ENCODE measurements around the gene FOXG1. TPM values are rescaled to one million over a fixed set of nuclear protein-coding genes. Genes with fewer than 3 reads are reported as not detected.

Gene FOXG1
- total RNA-seq, 1 donor from 2014 or later: 0.18 TPM

DNA sequence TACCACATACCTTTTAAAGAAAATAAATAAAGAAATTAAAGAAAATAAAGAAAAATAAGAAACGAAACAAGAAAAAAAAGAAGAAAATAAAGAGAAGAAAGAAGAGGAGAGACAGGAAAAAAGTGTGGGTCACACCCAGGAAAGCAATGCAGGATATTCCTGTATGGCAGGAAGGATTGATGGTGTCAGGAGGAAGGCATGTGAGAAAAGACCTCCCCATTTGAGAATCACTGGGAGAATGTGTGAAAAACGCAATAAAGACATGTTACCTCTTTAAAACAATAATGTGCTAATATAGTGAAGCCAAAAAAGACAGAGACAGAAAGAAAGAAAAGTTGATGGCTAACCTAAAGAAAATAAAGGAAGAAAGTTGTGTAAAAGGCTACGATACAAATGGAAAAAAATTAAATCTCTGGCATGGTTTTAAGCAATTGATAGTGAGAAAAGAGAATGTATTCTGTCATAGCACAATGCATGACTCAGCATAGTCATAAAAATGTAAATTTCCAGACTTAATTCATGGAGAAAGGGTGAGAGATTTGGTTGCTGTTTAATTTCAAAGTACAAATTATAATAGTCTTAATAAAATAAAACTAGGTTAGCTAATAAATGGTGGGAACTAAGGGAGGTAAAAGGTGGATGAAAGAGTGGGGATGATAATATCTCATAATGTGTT is 24.3 kb upstream of the FOXG1 start:
- no peaks in the 10 kb centered on the region for H3K36me3 ChIP-seq (ENCODE audit: insufficient read depth, low read length)

DNA sequence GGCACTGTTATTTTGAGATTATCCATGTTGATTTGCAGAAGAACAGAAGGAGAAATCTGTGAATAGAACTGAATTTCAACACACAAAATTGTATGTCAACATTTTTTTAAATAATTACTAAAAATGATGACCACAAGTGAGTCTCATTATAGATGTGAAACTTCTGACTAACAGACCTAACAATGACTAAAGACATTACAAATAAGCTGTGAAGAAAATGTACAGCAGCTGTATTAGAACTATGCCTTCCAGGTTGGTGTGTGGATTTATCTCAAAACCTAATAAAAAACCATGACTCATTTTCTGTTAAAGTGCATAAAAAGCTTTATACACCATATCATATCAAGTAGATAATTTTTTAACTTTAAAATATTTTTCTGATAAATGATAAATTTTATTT is 22.5 kb upstream of the FOXG1 start:
- Histone ChIP-seq H3K9me3 (ENCODE audit: insufficient read depth, low read depth, low read length) (no peaks in the 10 kb centered on the region), H3K4me3 (ENCODE audit: insufficient read depth, low read depth, low read length) (no peak overlapping the region), H3K4me1 (ENCODE audit: insufficient read depth, low read length) (no peaks in the 10 kb centered on the region), H3K27ac (ENCODE audit: low read depth, low read length) (no peak overlapping the region), H3K36me3 (ENCODE audit: insufficient read depth, low read length) (no peaks in the 10 kb centered on the region), H2AFZ (ENCODE audit: low read depth, low read length) (no peak overlapping the region), H4K20me1 (ENCODE audit: insufficient read depth, low read length) (no peaks in the 10 kb centered on the region), H3K4me2 (ENCODE audit: low read length) (no peak overlapping the region), H3K79me2 (ENCODE audit: insufficient read depth, low read length) (no peaks in the 10 kb centered on the region), H3K27me3 (ENCODE audit: insufficient read depth, low read length) (no peaks in the 10 kb centered on the region), H3K9ac (ENCODE audit: low read length) (no peak overlapping the region)
- TF ChIP-seq, protein P1, sequence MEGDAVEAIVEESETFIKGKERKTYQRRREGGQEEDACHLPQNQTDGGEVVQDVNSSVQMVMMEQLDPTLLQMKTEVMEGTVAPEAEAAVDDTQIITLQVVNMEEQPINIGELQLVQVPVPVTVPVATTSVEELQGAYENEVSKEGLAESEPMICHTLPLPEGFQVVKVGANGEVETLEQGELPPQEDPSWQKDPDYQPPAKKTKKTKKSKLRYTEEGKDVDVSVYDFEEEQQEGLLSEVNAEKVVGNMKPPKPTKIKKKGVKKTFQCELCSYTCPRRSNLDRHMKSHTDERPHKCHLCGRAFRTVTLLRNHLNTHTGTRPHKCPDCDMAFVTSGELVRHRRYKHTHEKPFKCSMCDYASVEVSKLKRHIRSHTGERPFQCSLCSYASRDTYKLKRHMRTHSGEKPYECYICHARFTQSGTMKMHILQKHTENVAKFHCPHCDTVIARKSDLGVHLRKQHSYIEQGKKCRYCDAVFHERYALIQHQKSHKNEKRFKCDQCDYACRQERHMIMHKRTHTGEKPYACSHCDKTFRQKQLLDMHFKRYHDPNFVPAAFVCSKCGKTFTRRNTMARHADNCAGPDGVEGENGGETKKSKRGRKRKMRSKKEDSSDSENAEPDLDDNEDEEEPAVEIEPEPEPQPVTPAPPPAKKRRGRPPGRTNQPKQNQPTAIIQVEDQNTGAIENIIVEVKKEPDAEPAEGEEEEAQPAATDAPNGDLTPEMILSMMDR (IDR thresholded peaks at IDR 0.05; ENCODE audit: insufficient read depth, low read depth, low read length): no peak
- no peak for TF ChIP-seq EZH2 (IDR thresholded peaks at IDR 0.05; ENCODE audit: insufficient read depth, low read length)
- no peak overlapping the region for H3K4me3 Mint-ChIP-seq (ENCODE audit: unreplicated experiment)
- peaks cover 10% of the 10 kb centered on the region for H3K4me1 Mint-ChIP-seq (ENCODE audit: low read depth, unreplicated experiment)
- no peaks in the 10 kb centered on the region for H3K36me3 Mint-ChIP-seq (ENCODE audit: low read depth, unreplicated experiment)
- H3K27ac Mint-ChIP-seq (ENCODE audit: unreplicated experiment): no peak overlapping the region
- no peaks in the 10 kb centered on the region for H3K9me3 Mint-ChIP-seq (ENCODE audit: unreplicated experiment)
- no peaks in the 10 kb centered on the region for H3K27me3 Mint-ChIP-seq (ENCODE audit: low read depth, unreplicated experiment)
- FAIRE-seq (no peak), DNase-seq (ENCODE audit: low read depth) (peak; percentile 43)

More for the DNA sequence above, 24.3 kb upstream of the FOXG1 start:
- Histone ChIP-seq H3K79me2 (ENCODE audit: insufficient read depth, low read length) (no peaks in the 10 kb centered on the region), H3K4me3 (ENCODE audit: insufficient read depth, low read depth, low read length) (no peak overlapping the region), H3K9ac (ENCODE audit: low read length) (no peak overlapping the region), H2AFZ (ENCODE audit: low read depth, low read length) (no peak overlapping the region), H4K20me1 (ENCODE audit: insufficient read depth, low read length) (no peaks in the 10 kb centered on the region), H3K9me3 (ENCODE audit: insufficient read depth, low read depth, low read length) (no peaks in the 10 kb centered on the region), H3K27ac (ENCODE audit: low read depth, low read length) (no peak overlapping the region), H3K27me3 (ENCODE audit: insufficient read depth, low read length) (no peaks in the 10 kb centered on the region), H3K4me1 (ENCODE audit: insufficient read depth, low read length) (no peaks in the 10 kb centered on the region), H3K4me2 (ENCODE audit: low read length) (no peak overlapping the region)
- no peak for DNase-seq (ENCODE audit: low read depth)
- Mint-ChIP-seq H3K27ac (ENCODE audit: unreplicated experiment) (peak overlapping the region; percentile 91), H3K27me3 (ENCODE audit: low read depth, unreplicated experiment) (no peaks in the 10 kb centered on the region), H3K4me3 (ENCODE audit: unreplicated experiment) (no peak overlapping the region), H3K4me1 (ENCODE audit: low read depth, unreplicated experiment) (peaks cover 10% of the 10 kb centered on the region), H3K9me3 (ENCODE audit: unreplicated experiment) (no peaks in the 10 kb centered on the region), H3K36me3 (ENCODE audit: low read depth, unreplicated experiment) (no peaks in the 10 kb centered on the region)
- FAIRE-seq: no peak
- TF ChIP-seq, protein P1 (IDR thresholded peaks at IDR 0.05; ENCODE audit: insufficient read depth, low read depth, low read length): no peak
- TF ChIP-seq EZH2 (IDR thresholded peaks at IDR 0.05; ENCODE audit: insufficient read depth, low read length): no peak

DNA sequence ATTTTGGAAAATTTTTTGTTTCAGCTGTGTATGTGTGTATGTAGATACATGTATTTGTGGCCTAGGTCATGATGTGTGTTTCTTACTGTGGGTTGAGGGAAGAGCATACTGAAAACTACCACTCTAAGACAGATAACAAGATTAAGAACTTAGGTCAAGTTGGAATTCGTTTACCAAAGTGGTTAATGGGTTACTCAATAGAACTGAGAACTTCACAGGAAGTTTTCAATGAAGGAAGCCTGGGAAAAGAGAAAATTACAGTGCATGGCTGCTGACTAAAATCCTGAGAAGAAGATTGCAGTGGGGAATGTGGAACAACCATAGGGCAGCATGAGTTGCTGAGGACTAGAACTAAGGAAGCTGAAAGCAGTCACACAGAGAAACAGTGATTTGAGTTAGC is 21.4 kb upstream of the FOXG1 start:
- no peaks in the 10 kb centered on the region for H3K36me3 ChIP-seq (ENCODE audit: insufficient read depth, low read length)
- DNase-seq (ENCODE audit: low read depth) (no peak), FAIRE-seq (no peak)
- no peak overlapping the region for H2AFZ ChIP-seq (ENCODE audit: low read depth, low read length)
- no peak overlapping the region for H3K9ac ChIP-seq (ENCODE audit: low read length)
- H3K4me2 ChIP-seq (ENCODE audit: low read length): no peak overlapping the region
- H3K4me1 ChIP-seq (ENCODE audit: insufficient read depth, low read length): no peaks in the 10 kb centered on the region
- H3K27me3 Mint-ChIP-seq (ENCODE audit: low read depth, unreplicated experiment): no peaks in the 10 kb centered on the region
- no peaks in the 10 kb centered on the region for H3K9me3 ChIP-seq (ENCODE audit: insufficient read depth, low read depth, low read length)
- no peaks in the 10 kb centered on the region for H3K27me3 ChIP-seq (ENCODE audit: insufficient read depth, low read length)
- H3K4me3 ChIP-seq (ENCODE audit: insufficient read depth, low read depth, low read length): no peak overlapping the region
- TF ChIP-seq, protein P1 (IDR thresholded peaks at IDR 0.05; ENCODE audit: insufficient read depth, low read depth, low read length): no peak
- no peak for TF ChIP-seq EZH2 (IDR thresholded peaks at IDR 0.05; ENCODE audit: insufficient read depth, low read length)
- H4K20me1 ChIP-seq (ENCODE audit: insufficient read depth, low read length): no peaks in the 10 kb centered on the region
- no peaks in the 10 kb centered on the region for H3K9me3 Mint-ChIP-seq (ENCODE audit: unreplicated experiment)
- no peaks in the 10 kb centered on the region for H3K79me2 ChIP-seq (ENCODE audit: insufficient read depth, low read length)
- H3K36me3 Mint-ChIP-seq (ENCODE audit: low read depth, unreplicated experiment): no peaks in the 10 kb centered on the region
- no peak overlapping the region for H3K27ac Mint-ChIP-seq (ENCODE audit: unreplicated experiment)
- H3K27ac ChIP-seq (ENCODE audit: low read depth, low read length): no peak overlapping the region
- no peak overlapping the region for H3K4me3 Mint-ChIP-seq (ENCODE audit: unreplicated experiment)
- H3K4me1 Mint-ChIP-seq (ENCODE audit: low read depth, unreplicated experiment): peaks cover 10% of the 10 kb centered on the region

Data from astrocyte (in vitro differentiated cells and primary cell).